ENCODE measurements around the gene NEDD4L.

GRCh38 chr18:58024139-58024538 lies 19.9 kb upstream of the NEDD4L start:
- no peak for TF ChIP-seq SIN3A (IDR thresholded peaks at IDR 0.05; ENCODE audit: borderline replicate concordance, low read depth, low read length)
- no peak for TF ChIP-seq CTCF (IDR thresholded peaks at IDR 0.05)
- TF ChIP-seq CHD2 (IDR thresholded peaks at IDR 0.05; ENCODE audit: low read length, partially characterized antibody): no peak
- TF ChIP-seq USF2 (IDR thresholded peaks at IDR 0.05; ENCODE audit: borderline replicate concordance, low read depth, low read length): no peak
- no peak for TF ChIP-seq TAF1 (IDR thresholded peaks at IDR 0.05; ENCODE audit: borderline replicate concordance, low read depth, low read length)
- TF ChIP-seq POLR2AphosphoS5 (IDR thresholded peaks at IDR 0.05; ENCODE audit: low read depth, low read length): no peak
- no peak for TF ChIP-seq YY1 (IDR thresholded peaks at IDR 0.05; ENCODE audit: low read depth)
- TF ChIP-seq TCF12 (IDR thresholded peaks at IDR 0.05): no peak
- TF ChIP-seq RAD21 (IDR thresholded peaks at IDR 0.05; ENCODE audit: low read length): no peak
- no peak for TF ChIP-seq RCOR1 (IDR thresholded peaks at IDR 0.05; ENCODE audit: low read length)
- TF ChIP-seq MEF2A (IDR thresholded peaks at IDR 0.05; ENCODE audit: borderline replicate concordance, low read depth): no peak
- no peak for TF ChIP-seq EP300 (IDR thresholded peaks at IDR 0.05; ENCODE audit: borderline replicate concordance in 1 of 2, low read depth in 1 of 2, low read length in 1 of 2)

Measured in SK-N-SH (cell line).